GM21360 (cell line): ENCODE measurements around the gene CLK1.

Source experiments
- ATAC-seq: cut with Tn5 transposase; IDR thresholded peaks from one replicate; pipeline ENCODE4 v1.9.1; 2021; ENCODE audit warnings: mild to moderate bottlenecking, moderate library complexity; ENCODE audit not compliant: unreplicated experiment

CLK1 gene

GRCh38 chr2:200811333-200812121 lies 52.9 kb downstream of the CLK1 start, which contains the start of gene BZW1:
Gene BZW1 (plus strand): TSS chr2:200811910. CDS start chr2:200813218, 1,308 bp downstream.
- peak; percentile 75 for ATAC-seq

- ATAC-seq = no peak
Measured at GRCh38 chr2:200810998-200811332, 53.5 kb downstream of the CLK1 start.

GRCh38 chr2:200810252-200810997 lies 54.0 kb downstream of the CLK1 start:
- ATAC-seq = no peak

- no peak for ATAC-seq
Measured at GRCh38 chr2:200809506-200810251, 54.8 kb downstream of the CLK1 start.
